RWPE2 (cell line): Measurements from ENCODE around the gene COX7B.

Experiments used
- ATAC-seq: fragments of 200-7000 bp; cut with Tn5 transposase; 3 replicates; pipeline ENCODE4 v1.9.1; 2021; ENCODE audit warnings: low read depth
- DNase-seq: peaks from one replicate; pipeline ENCODE4 v3.0.0-alpha.2; 2020; ENCODE audit warnings: low spot score
- H3K27ac ChIP-seq: fragments of 450-650 bp; 2 replicates; pipeline ENCODE4 v1.5.1; 2017; ENCODE audit warnings: mild to moderate bottlenecking; ENCODE audit not compliant: poor library complexity, severe bottlenecking
- H3K27me3 ChIP-seq: fragments of 250-450 bp; sonication (Bioruptor Pico); 2 replicates; pipeline ENCODE4 v1.5.1; 2021; ENCODE audit warnings: mild to moderate bottlenecking, moderate library complexity; ENCODE audit not compliant: insufficient read depth, poor library complexity, severe bottlenecking
- H3K36me3 ChIP-seq: fragments of 250-450 bp; sonication (Bioruptor Pico); 2 replicates; pipeline ENCODE4 v1.5.1; 2020; ENCODE audit warnings: low read depth, mild to moderate bottlenecking, moderate library complexity
- H3K4me1 ChIP-seq: fragments of 250-450 bp; sonication (Bioruptor Pico); 2 replicates; pipeline ENCODE4 v1.5.1; 2021; ENCODE audit warnings: mild to moderate bottlenecking, moderate library complexity; ENCODE audit not compliant: insufficient read depth, poor library complexity, severe bottlenecking
- H3K4me3 ChIP-seq: fragments of 250-450 bp; sonication (Bioruptor Pico); 2 replicates; pipeline ENCODE4 v1.5.1; 2021; ENCODE audit warnings: mild to moderate bottlenecking, moderate library complexity; ENCODE audit not compliant: severe bottlenecking
- H3K9me3 ChIP-seq: fragments of 250-450 bp; sonication (Bioruptor Pico); 2 replicates; pipeline ENCODE4 v1.5.1; 2021; ENCODE audit warnings: mild to moderate bottlenecking, moderate library complexity; ENCODE audit not compliant: severe bottlenecking
- CTCF ChIP-seq: fragments of 450-650 bp; IDR thresholded peaks from one replicate; pipeline ENCODE4 v1.5.1; 2017; ENCODE audit warnings: mild to moderate bottlenecking, moderate library complexity; ENCODE audit not compliant: poor library complexity, severe bottlenecking

The COX7B gene

GRCh38 chrX:77894921-77895886 lies 4.1 kb upstream of the COX7B start, which contains the start of gene MAGT1:
TSS of gene MAGT1 (minus strand) at chrX:77895435. CDS start at chrX:77895410, 25 bp downstream.
- TF ChIP-seq CTCF = no peak
- Histone ChIP-seq H3K27ac (peak within 1 kb of the TSS; percentile 51), H3K9me3 (no peaks in the 10 kb centered on the region), H3K4me3 (peak within 1 kb of the TSS; percentile 55), H3K36me3 (peaks cover 4% of the 10 kb centered on the region; the same call in 1 of the 2 replicates), H3K4me1 (peaks cover 3% of the 10 kb centered on the region), H3K27me3 (no peaks in the 10 kb centered on the region)
- ATAC-seq (peak; percentile 89), DNase-seq (peak; percentile 91)

GRCh38 chrX:77900688-77901087 lies 1.4 kb downstream of the COX7B start:
- peak overlapping the region; percentile 77 for H3K27ac ChIP-seq
- peaks cover 34% of the 10 kb centered on the region for H3K36me3 ChIP-seq
- peak overlapping the region; percentile 48 for H3K4me3 ChIP-seq
- H3K4me1 ChIP-seq = peaks cover 3% of the 10 kb centered on the region
- no peak for ATAC-seq
- no peaks in the 10 kb centered on the region for H3K27me3 ChIP-seq
- no peaks in the 10 kb centered on the region for H3K9me3 ChIP-seq
- DNase-seq = no peak
- TF ChIP-seq CTCF = no peak

- Histone ChIP-seq H3K36me3 (peaks cover 34% of the 10 kb centered on the region), H3K4me3 (no peak overlapping the region)
- ATAC-seq = no peak
Measured at GRCh38 chrX:77901506-77901905, 2.2 kb downstream of the COX7B start.

GRCh38 chrX:77910108-77910840 lies 11.0 kb downstream of the COX7B start, which contains the start of gene ATP7A:
TSS of gene ATP7A (plus strand) at chrX:77910693. CDS start at chrX:77971642, 60,949 bp downstream.
- peak; percentile 80 for DNase-seq

More at GRCh38 chrX:77901506-77901905, 2.2 kb downstream of the COX7B start:
- no peak for DNase-seq
- Histone ChIP-seq H3K27ac (no peak overlapping the region), H3K9me3 (no peaks in the 10 kb centered on the region), H3K27me3 (no peaks in the 10 kb centered on the region), H3K4me1 (peaks cover 3% of the 10 kb centered on the region)
- no peak for TF ChIP-seq CTCF

More at GRCh38 chrX:77910108-77910840, 11.0 kb downstream of the COX7B start, which contains the start of gene ATP7A:
- H3K4me3 ChIP-seq = peak within 1 kb of the TSS; percentile 50
- peak; percentile 51 for TF ChIP-seq CTCF
- peak within 1 kb of the TSS; percentile 41 for H3K27ac ChIP-seq
- no peaks in the 10 kb centered on the region for H3K36me3 ChIP-seq
- peak; percentile 92 for ATAC-seq
- H3K4me1 ChIP-seq = no peaks in the 10 kb centered on the region
- no peaks in the 10 kb centered on the region for H3K27me3 ChIP-seq
- H3K9me3 ChIP-seq = no peaks in the 10 kb centered on the region
